ENCODE results near the gene AIFM3.

AIFM3 gene

GRCh38 chr22:20981787-20982562, 14.9 kb downstream of the AIFM3 start, which contains the start of gene LZTR1:
TSS of gene LZTR1 (plus strand) at chr22:20982297. CDS start at chr22:20982372, 75 bp downstream.
- TF ChIP-seq POLR2A (IDR thresholded peaks at IDR 0.05; ENCODE audit: low read length) (peak; percentile 94), GATA1 (IDR thresholded peaks at IDR 0.05; ENCODE audit: low read depth, low read length) (no peak)
- peak; percentile 88 to 92 for DNase-seq

- no peak for TF ChIP-seq POLR2A (IDR thresholded peaks at IDR 0.05; ENCODE audit: low read length)
- TF ChIP-seq GATA1 (IDR thresholded peaks at IDR 0.05; ENCODE audit: low read depth, low read length) = no peak
- no peak for DNase-seq
Observed at GRCh38 chr22:20982563-20982882, 15.5 kb downstream of the AIFM3 start.

- TF ChIP-seq POLR2A (IDR thresholded peaks at IDR 0.05; ENCODE audit: low read length) = no peak
- no peak for TF ChIP-seq GATA1 (IDR thresholded peaks at IDR 0.05; ENCODE audit: low read depth, low read length)
- no peak for DNase-seq
Observed at GRCh38 chr22:20983081-20983771, 16.2 kb downstream of the AIFM3 start.

GRCh38 chr22:20985720-20986119, 18.7 kb downstream of the AIFM3 start:
- DNase-seq = no peak
- no peak for TF ChIP-seq GATA1 (IDR thresholded peaks at IDR 0.05; ENCODE audit: low read depth, low read length)
- no peak for TF ChIP-seq POLR2A (IDR thresholded peaks at IDR 0.05; ENCODE audit: low read length)

GRCh38 chr22:20986365-20986764, 19.3 kb downstream of the AIFM3 start:
- no peak for TF ChIP-seq GATA1 (IDR thresholded peaks at IDR 0.05; ENCODE audit: low read depth, low read length)
- TF ChIP-seq POLR2A (IDR thresholded peaks at IDR 0.05; ENCODE audit: low read length) = no peak
- DNase-seq = no peak

- DNase-seq = no peak
- TF ChIP-seq GATA1 (IDR thresholded peaks at IDR 0.05; ENCODE audit: low read depth, low read length) (no peak), POLR2A (IDR thresholded peaks at IDR 0.05; ENCODE audit: low read length) (no peak)
Observed at GRCh38 chr22:20987375-20987774, 20.3 kb downstream of the AIFM3 start.

GRCh38 chr22:20988573-20989322, 21.7 kb downstream of the AIFM3 start:
- TF ChIP-seq GATA1 (IDR thresholded peaks at IDR 0.05; ENCODE audit: low read depth, low read length) (no peak), POLR2A (IDR thresholded peaks at IDR 0.05; ENCODE audit: low read length) (no peak)
- no peak for DNase-seq

- TF ChIP-seq POLR2A (IDR thresholded peaks at IDR 0.05; ENCODE audit: low read length) = no peak
- TF ChIP-seq GATA1 (IDR thresholded peaks at IDR 0.05; ENCODE audit: low read depth, low read length) = no peak
Observed at GRCh38 chr22:20989323-20990138, 22.5 kb downstream of the AIFM3 start.

GRCh38 chr22:20990184-20991180, 23.4 kb downstream of the AIFM3 start:
- DNase-seq = no peak
- TF ChIP-seq POLR2A (IDR thresholded peaks at IDR 0.05; ENCODE audit: low read length) (no peak), GATA1 (IDR thresholded peaks at IDR 0.05; ENCODE audit: low read depth, low read length) (no peak)

More at GRCh38 chr22:20989323-20990138, 22.5 kb downstream of the AIFM3 start:
- no peak for DNase-seq

- DNase-seq = no peak
- TF ChIP-seq POLR2A (IDR thresholded peaks at IDR 0.05; ENCODE audit: low read length) (no peak), GATA1 (IDR thresholded peaks at IDR 0.05; ENCODE audit: low read depth, low read length) (no peak)
Observed at GRCh38 chr22:20991252-20992055, 24.4 kb downstream of the AIFM3 start.

GRCh38 chr22:20992056-20992442, 25.0 kb downstream of the AIFM3 start:
- no peak for DNase-seq
- TF ChIP-seq GATA1 (IDR thresholded peaks at IDR 0.05; ENCODE audit: low read depth, low read length) = no peak
- no peak for TF ChIP-seq POLR2A (IDR thresholded peaks at IDR 0.05; ENCODE audit: low read length)
